GM12873 (cell line): ENCODE data around the gene DEPP1.

Experiments used
- TF ChIP-seq, protein P1 (sequence below): IDR thresholded peaks from 2 replicates; pipeline ENCODE4 v1.5.1; 2012; ENCODE audit warnings: low read depth, mild to moderate bottlenecking, moderate library complexity, low read length, control low read depth; ENCODE audit not compliant: insufficient read depth; ENCODE audit errors: missing control alignments

Gene DEPP1

DNA sequence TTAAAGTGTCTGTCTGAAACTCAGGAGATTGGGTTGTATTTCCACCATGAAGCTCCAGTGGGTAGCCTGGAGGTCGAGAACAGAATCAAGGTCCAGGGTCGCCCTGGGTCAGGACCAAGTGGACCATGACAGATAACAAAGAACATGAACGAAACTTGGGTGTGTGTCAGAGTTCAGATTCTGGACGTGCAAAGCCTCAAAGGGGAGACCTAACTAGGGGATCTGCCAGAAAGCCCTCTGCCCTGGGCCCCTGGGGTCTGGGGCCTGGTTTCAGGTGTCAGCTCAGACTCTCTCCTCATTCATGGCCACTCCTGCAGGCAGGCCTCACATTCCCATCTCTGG, 17.4 kb downstream of the DEPP1 start:
- TF ChIP-seq, protein P1, sequence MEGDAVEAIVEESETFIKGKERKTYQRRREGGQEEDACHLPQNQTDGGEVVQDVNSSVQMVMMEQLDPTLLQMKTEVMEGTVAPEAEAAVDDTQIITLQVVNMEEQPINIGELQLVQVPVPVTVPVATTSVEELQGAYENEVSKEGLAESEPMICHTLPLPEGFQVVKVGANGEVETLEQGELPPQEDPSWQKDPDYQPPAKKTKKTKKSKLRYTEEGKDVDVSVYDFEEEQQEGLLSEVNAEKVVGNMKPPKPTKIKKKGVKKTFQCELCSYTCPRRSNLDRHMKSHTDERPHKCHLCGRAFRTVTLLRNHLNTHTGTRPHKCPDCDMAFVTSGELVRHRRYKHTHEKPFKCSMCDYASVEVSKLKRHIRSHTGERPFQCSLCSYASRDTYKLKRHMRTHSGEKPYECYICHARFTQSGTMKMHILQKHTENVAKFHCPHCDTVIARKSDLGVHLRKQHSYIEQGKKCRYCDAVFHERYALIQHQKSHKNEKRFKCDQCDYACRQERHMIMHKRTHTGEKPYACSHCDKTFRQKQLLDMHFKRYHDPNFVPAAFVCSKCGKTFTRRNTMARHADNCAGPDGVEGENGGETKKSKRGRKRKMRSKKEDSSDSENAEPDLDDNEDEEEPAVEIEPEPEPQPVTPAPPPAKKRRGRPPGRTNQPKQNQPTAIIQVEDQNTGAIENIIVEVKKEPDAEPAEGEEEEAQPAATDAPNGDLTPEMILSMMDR, result no peak

DNA sequence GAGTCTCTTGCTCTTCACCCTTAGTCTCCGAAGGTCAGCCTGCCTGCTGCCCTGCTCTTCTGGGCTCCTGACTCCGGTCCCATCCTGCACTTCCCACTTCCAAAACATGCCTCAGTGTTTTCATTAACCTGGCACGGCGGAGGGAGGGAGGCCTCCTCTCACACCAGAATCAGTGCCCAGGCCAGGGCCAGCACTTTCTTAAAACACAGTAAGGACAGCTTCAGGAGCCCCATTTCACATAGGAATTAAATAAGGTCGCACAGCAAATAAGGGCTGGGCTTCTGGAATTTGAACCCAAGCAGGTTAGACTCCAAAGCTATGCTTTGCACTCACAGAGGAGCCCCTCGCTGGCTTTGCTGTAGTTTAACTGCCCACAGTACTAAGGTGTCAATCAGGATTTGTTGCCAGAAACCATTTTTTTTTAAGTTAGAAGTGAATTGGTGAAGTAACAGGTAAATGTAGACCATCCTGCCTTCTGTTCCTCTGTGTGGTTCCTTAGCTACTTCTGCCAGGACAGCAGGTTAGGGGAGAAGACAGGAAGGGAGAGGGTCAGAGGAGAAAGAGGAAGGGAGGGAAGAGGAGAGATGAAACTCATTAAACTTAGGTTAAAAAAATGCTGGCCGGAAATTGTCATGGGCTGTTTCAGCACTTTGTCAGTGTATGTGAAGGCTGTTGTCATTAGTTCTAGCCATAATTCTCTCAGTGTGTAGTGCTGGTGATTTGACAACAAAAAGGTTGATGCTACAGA, 18.0 kb downstream of the DEPP1 start:
- TF ChIP-seq, protein P1, result no peak

DNA sequence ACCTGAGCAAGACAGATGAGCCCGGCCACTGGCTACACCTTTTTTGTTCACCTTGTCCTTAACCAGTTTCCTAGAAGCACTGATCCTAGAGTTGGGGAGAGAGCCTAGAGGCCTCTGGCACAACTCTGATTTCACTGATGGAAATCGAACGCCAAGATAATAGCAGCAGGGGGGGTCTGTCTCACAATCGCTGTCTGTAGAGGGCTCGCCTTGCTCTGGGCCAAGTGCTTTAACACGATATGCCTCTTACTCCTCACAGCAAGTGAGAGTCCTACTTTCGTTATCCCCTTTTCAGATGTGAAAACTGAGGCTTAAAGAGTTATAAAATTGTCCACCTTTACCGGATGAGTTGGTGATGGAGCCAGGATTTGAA, 18.5 kb downstream of the DEPP1 start:
- TF ChIP-seq, protein P1, result no peak

DNA sequence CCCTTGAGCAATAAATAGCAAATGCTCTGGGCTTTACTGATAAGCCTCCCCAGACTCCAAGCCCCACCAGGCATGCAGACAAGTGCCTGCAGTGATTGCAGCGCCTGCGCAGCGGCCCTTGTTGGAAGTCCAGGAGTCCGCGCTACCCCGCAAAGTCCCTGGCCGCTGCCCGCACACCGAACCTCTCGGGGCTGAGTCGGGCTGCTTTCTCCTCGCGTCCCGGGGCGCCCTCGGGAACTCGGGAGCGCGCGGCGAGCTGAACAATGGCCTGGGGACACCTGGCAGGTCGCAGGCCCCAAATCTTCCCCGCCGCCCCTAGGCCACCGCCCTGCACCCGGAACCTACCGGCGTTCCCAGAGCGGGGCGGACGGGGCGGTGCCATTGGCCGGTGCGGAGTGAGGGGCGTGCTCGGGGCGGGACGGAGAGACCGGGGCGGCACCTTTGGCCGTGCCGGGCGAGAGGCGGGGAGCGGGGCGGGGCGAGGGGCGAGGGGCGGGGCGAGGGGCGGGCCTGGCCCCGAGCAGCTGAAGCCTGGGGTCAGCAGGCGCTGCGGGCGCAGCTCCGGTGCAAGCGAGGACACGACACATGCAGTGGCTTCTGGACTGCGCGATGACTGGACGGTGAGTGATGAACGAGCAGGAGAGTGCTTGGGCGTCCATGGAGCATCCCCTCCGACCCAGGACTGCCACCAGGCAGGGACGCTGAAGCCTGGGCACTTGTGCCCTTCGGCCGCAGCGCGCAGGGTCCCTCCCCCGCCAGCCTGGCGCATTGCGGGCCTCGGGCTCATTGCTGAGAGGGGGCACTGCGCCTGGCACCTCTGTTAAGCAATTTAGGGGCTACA, 19.1 kb downstream of the DEPP1 start, which contains the start of gene RASSF4:
Gene RASSF4 (plus strand): TSS at position 556 of the 841 bp plus-strand sequence. CDS start 10,401 bp downstream, outside the sequence.
- TF ChIP-seq, protein P1, result no peak

DNA sequence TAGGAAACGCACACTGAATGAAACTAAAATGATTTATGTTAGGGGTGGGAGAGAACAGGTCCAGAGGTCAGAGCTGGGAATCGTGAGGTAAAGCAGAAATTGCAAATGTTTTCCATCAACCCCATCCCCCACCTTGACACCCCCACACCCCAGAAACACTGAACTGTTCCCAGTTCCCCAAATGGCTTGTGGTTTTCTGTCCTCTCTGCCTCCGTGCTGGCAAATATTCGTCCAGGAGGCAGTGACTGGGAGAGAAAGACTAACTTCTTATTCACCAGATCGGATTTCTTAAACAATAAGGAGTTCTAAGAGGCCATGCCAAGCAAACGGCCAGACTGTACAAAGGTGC, 19.7 kb downstream of the DEPP1 start:
- TF ChIP-seq, protein P1, result no peak

DNA sequence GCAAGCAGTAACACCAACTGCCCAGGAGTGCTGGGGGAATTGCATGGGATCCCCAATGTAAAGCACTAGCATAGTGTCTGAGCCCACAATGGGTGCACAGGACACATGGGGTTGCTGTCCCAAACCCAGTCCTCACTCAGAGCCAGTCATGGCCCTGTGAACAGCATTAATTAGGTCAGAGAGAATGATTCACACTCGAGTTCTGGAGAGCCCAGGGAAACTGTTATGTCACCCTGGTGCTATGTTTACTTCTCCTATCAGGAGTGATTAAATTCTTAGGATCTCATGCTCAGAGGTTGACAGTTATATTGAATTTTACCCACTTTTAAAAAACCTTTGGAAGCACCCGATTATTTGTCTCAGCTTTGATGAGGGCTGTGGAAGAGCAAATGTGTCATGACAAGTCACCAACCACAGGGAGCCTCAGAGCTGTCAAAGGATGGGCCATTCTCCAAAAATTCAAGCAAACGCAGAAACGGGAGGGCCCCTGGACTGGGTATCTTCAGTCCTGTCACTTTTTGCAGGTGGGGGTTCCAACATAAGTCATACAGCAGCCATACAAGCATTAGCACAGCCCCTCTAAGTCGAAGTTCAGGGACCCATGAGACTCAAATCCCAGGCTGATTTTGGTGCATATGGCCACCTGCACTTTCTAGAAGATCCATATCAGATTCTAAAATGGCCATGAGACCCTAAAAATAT, 20.3 kb downstream of the DEPP1 start:
- TF ChIP-seq, protein P1, result no peak
